Measurements from ENCODE around the gene CELSR1. TPM values are rescaled to one million over a fixed set of nuclear protein-coding genes. Genes with fewer than 3 reads are reported as not detected.

Gene CELSR1
- total RNA-seq, 2 donors from 2014 or later: 3.0 to 6.0 TPM

GRCh38 chr22:46539169-46539568 is 1.7 kb upstream of the CELSR1 start:
- H3K36me3 Mint-ChIP-seq (ENCODE audit: low read depth): no peaks in the 10 kb centered on the region
- H3K9me3 ChIP-seq (ENCODE audit: control insufficient read depth, low read length, poor library complexity, severe bottlenecking): no peaks in the 10 kb centered on the region
- no peak overlapping the region for H3K27ac Mint-ChIP-seq
- peaks cover 26% of the 10 kb centered on the region for H3K27me3 Mint-ChIP-seq
- peak overlapping the region; percentile 68 for H3K4me3 Mint-ChIP-seq
- peaks cover 10% of the 10 kb centered on the region for H3K4me1 Mint-ChIP-seq
- ATAC-seq (no peak), DNase-seq (no peak)

- H3K9me3 ChIP-seq (ENCODE audit: control insufficient read depth, low read length, poor library complexity, severe bottlenecking): no peaks in the 10 kb centered on the region
- H3K36me3 Mint-ChIP-seq (ENCODE audit: low read depth): no peaks in the 10 kb centered on the region
- peaks cover 26% of the 10 kb centered on the region for H3K27me3 Mint-ChIP-seq
- DNase-seq (no peak), ATAC-seq (no peak)
- no peak overlapping the region for H3K27ac Mint-ChIP-seq
- H3K4me1 Mint-ChIP-seq: peaks cover 10% of the 10 kb centered on the region
- H3K4me3 Mint-ChIP-seq: peak overlapping the region; percentile 68
These were observed 1.4 kb upstream of the CELSR1 start for GRCh38 chr22:46538814-46539160.

- peak overlapping the region; percentile 68 for H3K4me3 Mint-ChIP-seq
- H3K27me3 Mint-ChIP-seq: peaks cover 22% of the 10 kb centered on the region
- H3K4me1 Mint-ChIP-seq: peaks cover 10% of the 10 kb centered on the region
- no peak overlapping the region for H3K27ac Mint-ChIP-seq
- ATAC-seq (no peak), DNase-seq (no peak)
- no peaks in the 10 kb centered on the region for H3K36me3 Mint-ChIP-seq (ENCODE audit: low read depth)
- no peaks in the 10 kb centered on the region for H3K9me3 ChIP-seq (ENCODE audit: control insufficient read depth, low read length, poor library complexity, severe bottlenecking)
These were observed 760 bp upstream of the CELSR1 start for GRCh38 chr22:46537946-46538813.

GRCh38 chr22:46536537-46537224 is 739 bp downstream of the CELSR1 start:
- no peak overlapping the region for H3K27ac Mint-ChIP-seq
- no peak overlapping the region for H3K4me3 Mint-ChIP-seq
- no peaks in the 10 kb centered on the region for H3K36me3 Mint-ChIP-seq (ENCODE audit: low read depth)
- H3K4me1 Mint-ChIP-seq: peaks cover 13% of the 10 kb centered on the region
- peaks cover 19% of the 10 kb centered on the region for H3K27me3 Mint-ChIP-seq
- ATAC-seq: peak; percentile 48
- H3K9me3 ChIP-seq (ENCODE audit: control insufficient read depth, low read length, poor library complexity, severe bottlenecking): no peaks in the 10 kb centered on the region
- DNase-seq: no peak

- peak overlapping the region; percentile 45 for H3K4me3 Mint-ChIP-seq
- H3K27ac Mint-ChIP-seq: no peak overlapping the region
- no peaks in the 10 kb centered on the region for H3K36me3 Mint-ChIP-seq (ENCODE audit: low read depth)
- no peaks in the 10 kb centered on the region for H3K9me3 ChIP-seq (ENCODE audit: control insufficient read depth, low read length, poor library complexity, severe bottlenecking)
- no peak for DNase-seq
- peaks cover 13% of the 10 kb centered on the region for H3K4me1 Mint-ChIP-seq
- peaks cover 19% of the 10 kb centered on the region for H3K27me3 Mint-ChIP-seq
- ATAC-seq: no peak
These were observed 1.4 kb downstream of the CELSR1 start for GRCh38 chr22:46535876-46536536.

GRCh38 chr22:46534901-46535630 is 2.4 kb downstream of the CELSR1 start:
- Mint-ChIP-seq H3K4me3 (peak overlapping the region; percentile 45), H3K27ac (no peak overlapping the region), H3K36me3 (ENCODE audit: low read depth) (no peaks in the 10 kb centered on the region), H3K27me3 (peaks cover 19% of the 10 kb centered on the region), H3K4me1 (peaks cover 13% of the 10 kb centered on the region)
- no peaks in the 10 kb centered on the region for H3K9me3 ChIP-seq (ENCODE audit: control insufficient read depth, low read length, poor library complexity, severe bottlenecking)
- DNase-seq (no peak), ATAC-seq (no peak)

- Mint-ChIP-seq H3K27ac (no peak overlapping the region), H3K36me3 (ENCODE audit: low read depth) (no peaks in the 10 kb centered on the region), H3K4me1 (peaks cover 11% of the 10 kb centered on the region), H3K4me3 (no peak overlapping the region), H3K27me3 (peaks cover 13% of the 10 kb centered on the region)
- DNase-seq (no peak), ATAC-seq (no peak)
- H3K9me3 ChIP-seq (ENCODE audit: control insufficient read depth, low read length, poor library complexity, severe bottlenecking): no peaks in the 10 kb centered on the region
These were observed 3.1 kb downstream of the CELSR1 start for GRCh38 chr22:46534177-46534776.

- H3K36me3 Mint-ChIP-seq (ENCODE audit: low read depth): no peaks in the 10 kb centered on the region
- H3K4me1 Mint-ChIP-seq: peaks cover 4% of the 10 kb centered on the region
- H3K27ac Mint-ChIP-seq: peak overlapping the region; percentile 83
- ATAC-seq (no peak), DNase-seq (no peak)
- H3K4me3 Mint-ChIP-seq: peak overlapping the region; percentile 47
- no peaks in the 10 kb centered on the region for H3K9me3 ChIP-seq (ENCODE audit: control insufficient read depth, low read length, poor library complexity, severe bottlenecking)
- peaks cover 5% of the 10 kb centered on the region for H3K27me3 Mint-ChIP-seq
These were observed 4.2 kb downstream of the CELSR1 start for GRCh38 chr22:46533070-46533833.

GRCh38 chr22:46532416-46532815 is 5.0 kb downstream of the CELSR1 start:
- H3K9me3 ChIP-seq (ENCODE audit: control insufficient read depth, low read length, poor library complexity, severe bottlenecking): no peaks in the 10 kb centered on the region
- no peaks in the 10 kb centered on the region for H3K36me3 Mint-ChIP-seq (ENCODE audit: low read depth)
- DNase-seq (no peak), ATAC-seq (no peak)
- H3K4me3 Mint-ChIP-seq: peak overlapping the region; percentile 47
- H3K4me1 Mint-ChIP-seq: peaks cover 9% of the 10 kb centered on the region
- H3K27ac Mint-ChIP-seq: peak overlapping the region; percentile 83
- H3K27me3 Mint-ChIP-seq: peaks cover 9% of the 10 kb centered on the region

- H3K27me3 Mint-ChIP-seq: peaks cover 16% of the 10 kb centered on the region
- no peak overlapping the region for H3K27ac Mint-ChIP-seq
- no peaks in the 10 kb centered on the region for H3K9me3 ChIP-seq (ENCODE audit: control insufficient read depth, low read length, poor library complexity, severe bottlenecking)
- H3K4me1 Mint-ChIP-seq: peaks cover 10% of the 10 kb centered on the region
- H3K36me3 Mint-ChIP-seq (ENCODE audit: low read depth): no peaks in the 10 kb centered on the region
- no peak for DNase-seq
- no peak for ATAC-seq
- H3K4me3 Mint-ChIP-seq: no peak overlapping the region
These were observed 5.7 kb downstream of the CELSR1 start for GRCh38 chr22:46531581-46532175.

GRCh38 chr22:46528121-46528610 is 9.3 kb downstream of the CELSR1 start:
- H3K4me1 Mint-ChIP-seq: peaks cover 10% of the 10 kb centered on the region
- H3K4me3 Mint-ChIP-seq: no peak overlapping the region
- H3K27me3 Mint-ChIP-seq: peaks cover 24% of the 10 kb centered on the region
- no peak for DNase-seq
- H3K9me3 ChIP-seq (ENCODE audit: control insufficient read depth, low read length, poor library complexity, severe bottlenecking): no peaks in the 10 kb centered on the region
- H3K27ac Mint-ChIP-seq: no peak overlapping the region
- no peak for ATAC-seq
- H3K36me3 Mint-ChIP-seq (ENCODE audit: low read depth): no peaks in the 10 kb centered on the region
